Choroid plexus epithelial cell (primary cell): ENCODE data around the gene PTPDC1.

Source experiments
- DNase-seq: peaks from one replicate; pipeline ENCODE4 v3.0.0-alpha.2; 2010; ENCODE audit warnings: low read depth
- H3K4me3 ChIP-seq: 2 replicates; pipeline ENCODE4 v1.5.1; 2011; ENCODE audit warnings: low read depth, mild to moderate bottlenecking, control low read depth, low read length, moderate library complexity
- CTCF ChIP-seq: conservative IDR thresholded peaks from 2 replicates; pipeline ENCODE4 v1.5.1; 2011; ENCODE audit warnings: low read depth, mild to moderate bottlenecking, control low read depth, inconsistent platforms, low read length, moderate library complexity

Gene PTPDC1

DNA sequence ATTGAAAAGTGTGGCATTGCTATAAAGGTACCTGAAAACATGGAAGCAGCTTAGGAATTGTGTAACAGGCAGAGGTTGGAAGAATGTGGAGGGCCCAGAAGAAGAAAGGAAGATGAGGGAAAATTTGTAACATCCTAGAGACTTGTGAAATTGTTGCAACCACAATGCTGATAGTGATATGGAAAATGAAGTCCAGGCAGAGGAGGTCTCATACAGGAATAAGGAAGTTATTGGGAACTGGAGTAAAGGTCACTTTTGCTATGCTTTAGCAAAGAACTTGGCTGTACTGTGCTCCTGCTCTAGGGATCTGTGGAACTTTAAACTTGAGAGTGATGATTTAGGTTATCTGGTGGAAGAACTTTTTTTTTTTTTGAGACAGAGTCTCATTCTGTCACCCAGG, 43.5 kb downstream of the PTPDC1 start:
- H3K4me3 ChIP-seq = no peak overlapping the region
- no peak for DNase-seq
- TF ChIP-seq CTCF = no peak

DNA sequence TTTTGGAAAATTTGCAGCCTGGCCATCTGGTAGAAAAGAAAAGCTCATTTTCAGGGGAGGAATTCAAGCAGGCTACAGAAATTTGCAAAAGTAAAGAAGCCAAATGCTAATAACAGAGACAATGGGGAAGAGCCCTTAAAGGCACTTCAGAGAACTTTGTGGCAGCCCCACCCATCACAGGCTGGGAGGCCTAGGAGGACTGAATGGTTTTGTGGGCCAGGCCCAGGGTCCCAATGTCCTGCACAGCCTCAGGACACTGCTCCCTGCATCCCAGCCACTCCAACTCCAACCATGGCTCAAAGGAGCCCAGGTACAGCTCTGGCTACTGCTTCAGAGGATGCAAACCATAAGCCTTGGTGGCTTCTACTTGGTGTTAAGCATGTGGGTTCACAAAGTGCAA, 44.3 kb downstream of the PTPDC1 start:
- no peak for DNase-seq
- no peak overlapping the region for H3K4me3 ChIP-seq
- no peak for TF ChIP-seq CTCF

- H3K4me3 ChIP-seq = no peak overlapping the region
- no peak for TF ChIP-seq CTCF
- no peak for DNase-seq
These were observed 50.4 kb downstream of the PTPDC1 start for GRCh38 chr9:94134629-94135028.

DNA sequence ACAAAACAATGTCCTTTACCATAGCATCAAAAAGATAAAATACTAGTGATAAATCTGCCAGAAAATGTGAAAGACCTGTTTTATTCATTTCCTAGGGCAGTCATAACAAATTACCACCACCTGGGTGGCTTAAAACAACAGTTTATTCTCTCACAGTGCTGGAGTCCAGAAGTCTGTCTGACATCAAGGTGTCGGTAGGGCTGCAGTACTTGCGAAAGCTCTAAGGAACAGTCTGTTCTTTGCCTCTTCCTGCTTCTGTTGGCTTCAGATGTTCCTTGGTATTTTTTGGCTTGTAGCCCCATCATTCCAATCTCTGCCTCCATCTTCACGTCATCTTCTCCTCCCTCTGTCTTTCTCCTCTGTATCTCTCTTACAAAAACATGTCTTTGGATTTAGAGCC, 51.0 kb downstream of the PTPDC1 start:
- DNase-seq = peak; percentile 99
- no peak overlapping the region for H3K4me3 ChIP-seq
- TF ChIP-seq CTCF = peak; percentile 22

- DNase-seq = peak; percentile 99
- no peak overlapping the region for H3K4me3 ChIP-seq
- TF ChIP-seq CTCF = no peak
These were observed 55.6 kb downstream of the PTPDC1 start for GRCh38 chr9:94139672-94140417.

GRCh38 chr9:94140418-94140780, 56.1 kb downstream of the PTPDC1 start:
- no peak overlapping the region for H3K4me3 ChIP-seq
- no peak for TF ChIP-seq CTCF
- no peak for DNase-seq

GRCh38 chr9:94140791-94141790, 56.8 kb downstream of the PTPDC1 start:
- TF ChIP-seq CTCF = no peak
- no peak overlapping the region for H3K4me3 ChIP-seq
- peak; percentile 59 for DNase-seq
